Right lobe of liver (tissue), 6 donors: ENCODE measurements around the gene GP1BB. TPM values are rescaled to one million over a fixed set of nuclear protein-coding genes. Genes with fewer than 3 reads are reported as not detected.

Experiments
- ATAC-seq, 4 donors: fragments of 200-7000 bp; cut with Tn5 transposase; one replicate each; pipeline ENCODE4 v1.9.1; 2020; ENCODE audit warnings: mild to moderate bottlenecking in 4 of 4, moderate library complexity in 4 of 4
- DNase-seq, 3 donors: peaks; one replicate each; pipeline ENCODE4 v3.0.0-alpha.2; 2020
- H3K27ac ChIP-seq, 3 donors: fragments of 200-600 bp; one replicate each; pipeline ENCODE4 v1.8.0; 2022
- H3K27me3 ChIP-seq, 2 donors: fragments of 200-600 bp; one replicate each; pipeline ENCODE4 v1.8.0; 2022
- H3K36me3 ChIP-seq, 4 donors: fragments of 200-600 bp; sonication (generic) in 1 of 4; one replicate each; pipeline versions ENCODE4 v1.5.1 to v1.8.0; 2017 to 2022; ENCODE audit warnings: control low read depth in 1 of 4
- H3K4me1 ChIP-seq, 4 donors: fragments of 200-600 bp; sonication (generic) in 1 of 4; one replicate each; pipeline versions ENCODE4 v1.5.1 to v1.8.0; 2017 to 2022; ENCODE audit warnings: control low read depth in 1 of 4
- H3K4me3 ChIP-seq, 3 donors: fragments of 200-600 bp; one replicate each; pipeline ENCODE4 v1.8.0; 2022
- H3K9me3 ChIP-seq, 4 donors: fragments of 200-600 bp; sonication (generic) in 1 of 4; one replicate each; pipeline versions ENCODE4 v1.5.1 to v1.8.0; 2017 to 2022; ENCODE audit warnings: control low read depth in 1 of 4
- POLR2A ChIP-seq: fragments of 450-650 bp; IDR thresholded peaks from one replicate; pipeline ENCODE4 v1.6.1; 2017; ENCODE audit warnings: antibody characterized with exemption, mild to moderate bottlenecking
- WGBS: methylation state at CpG from one replicate; pipeline ENCODE4 v1.1.6; 2018; ENCODE audit warnings: low coverage, low lambda C conversion rate; ENCODE audit not compliant: insufficient coverage; ENCODE audit errors: missing lambda C conversion rate; 5-methylcytosine and 5-hydroxymethylcytosine counted together
- intact Hi-C, 2 donors: fragments of 100-400 bp; cut with DNase I; formaldehyde crosslinking; loops; one replicate each; pipeline versions ENCODE4 v1.11.2 to v1.14.1; 2022
- total RNA-seq, 6 experiments: library from RNA; depleted of rRNA in 2 of 6; stranded (reverse); fragments of >200 nt in 2 of 6; fragmentation: NEBNext Ultra II Directional in 3 of 6; extraction: Animal tissue kit (Norgen Biotek cat#: 25700) in 3 of 6; gene quantifications; one replicate each; pipeline versions ENCODE4 v1.1.0 to v1.2.4, GENCODE V29; 2016 to 2023
- TF ChIP-seq, protein P1 (sequence below), 4 donors: fragments of 200-600 bp in 3 of 4; fragments of 450-650 bp in 1 of 4; IDR thresholded peaks; one replicate each; pipeline versions ENCODE4 v1.5.1 to v1.8.0; 2016 to 2022; ENCODE audit warnings: antibody characterized with exemption in 4 of 4, mild to moderate bottlenecking in 2 of 4
- donor health status: DM: no; HTN: yes; CAD: no.
- donor health status: DM: no; HTN: no; CAD: no.
- donor health status: DM: no; HTN: no; CAD: no.
- donor health status: DM: no; HTN: yes; CAD: no.
- donor health status: DM: no; HTN: yes; CAD: no.

The GP1BB gene
- total RNA-seq, 6 experiments from 2014 or later, result 0.15 to 1.3 (median 0.62) TPM; not detected in 1

DNA sequence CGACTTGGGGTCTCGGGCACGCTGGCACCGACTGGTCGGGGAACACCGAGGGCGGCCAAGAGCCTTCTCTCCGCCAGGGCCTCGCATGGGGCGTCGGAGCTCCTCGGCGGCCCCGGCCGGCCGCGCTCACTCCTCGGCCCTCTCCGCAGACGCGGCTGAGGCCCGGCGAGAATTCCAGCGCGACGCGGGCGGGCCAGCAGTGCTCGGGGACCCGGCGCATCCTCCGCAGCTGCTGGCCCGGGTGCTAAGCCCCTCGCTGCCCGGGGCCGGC, 42.8 kb downstream of the GP1BB start:
- no peak for DNase-seq
- H3K4me3 ChIP-seq, result peak overlapping the region in 1 of 3 donors; percentile 38
- no peak overlapping the region for H3K27ac ChIP-seq

DNA sequence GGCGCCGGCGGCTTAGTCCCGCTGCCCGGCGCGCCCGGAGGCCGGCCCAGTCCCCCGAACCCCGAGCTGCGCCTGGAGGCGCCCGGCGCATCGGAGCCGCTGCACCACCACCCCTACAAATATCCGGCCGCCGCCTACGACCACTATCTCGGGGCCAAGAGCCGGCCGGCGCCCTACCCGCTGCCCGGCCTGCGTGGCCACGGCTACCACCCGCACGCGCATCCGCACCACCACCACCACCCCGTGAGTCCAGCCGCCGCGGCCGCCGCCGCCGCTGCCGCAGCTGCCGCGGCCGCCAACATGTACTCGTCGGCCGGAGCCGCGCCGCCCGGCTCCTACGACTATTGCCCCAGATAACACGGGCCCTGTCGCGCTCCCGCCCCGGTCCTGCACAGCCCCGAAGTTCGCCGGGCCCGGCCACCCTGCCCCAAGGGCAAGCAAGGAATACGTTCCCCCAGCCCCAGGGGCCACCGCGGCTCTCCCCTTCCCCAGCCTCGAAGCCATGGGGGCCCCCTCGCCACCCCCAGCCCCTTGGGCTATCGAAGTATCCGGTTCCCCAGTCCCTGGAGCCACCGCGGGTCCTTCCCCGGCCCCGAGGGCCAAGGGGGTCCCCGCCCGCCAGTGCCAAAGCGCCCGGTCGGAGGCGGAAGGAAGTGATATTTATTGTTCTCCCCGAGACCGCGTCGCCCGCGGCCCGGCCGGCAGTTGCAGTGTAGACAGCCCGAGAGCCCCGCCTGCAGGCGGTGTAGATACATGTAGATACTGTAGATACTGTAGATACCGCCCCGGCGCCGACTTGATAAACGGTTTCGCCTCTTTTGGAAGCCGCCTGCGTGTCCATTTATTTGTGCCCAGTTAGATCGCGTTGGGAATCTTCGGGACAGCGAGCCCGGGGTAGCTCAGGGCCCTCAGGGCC, 43.4 kb downstream of the GP1BB start:
- no peaks in the 10 kb centered on the region for H3K9me3 ChIP-seq
- H3K4me1 ChIP-seq, result peaks cover 0 to 15% (median 0%) of the 10 kb centered on the region in 4 donors
- whole genome bisulfite sequencing, result 0% methylated on average over 9 of the region's 103 CpGs
- TF ChIP-seq, protein P1, sequence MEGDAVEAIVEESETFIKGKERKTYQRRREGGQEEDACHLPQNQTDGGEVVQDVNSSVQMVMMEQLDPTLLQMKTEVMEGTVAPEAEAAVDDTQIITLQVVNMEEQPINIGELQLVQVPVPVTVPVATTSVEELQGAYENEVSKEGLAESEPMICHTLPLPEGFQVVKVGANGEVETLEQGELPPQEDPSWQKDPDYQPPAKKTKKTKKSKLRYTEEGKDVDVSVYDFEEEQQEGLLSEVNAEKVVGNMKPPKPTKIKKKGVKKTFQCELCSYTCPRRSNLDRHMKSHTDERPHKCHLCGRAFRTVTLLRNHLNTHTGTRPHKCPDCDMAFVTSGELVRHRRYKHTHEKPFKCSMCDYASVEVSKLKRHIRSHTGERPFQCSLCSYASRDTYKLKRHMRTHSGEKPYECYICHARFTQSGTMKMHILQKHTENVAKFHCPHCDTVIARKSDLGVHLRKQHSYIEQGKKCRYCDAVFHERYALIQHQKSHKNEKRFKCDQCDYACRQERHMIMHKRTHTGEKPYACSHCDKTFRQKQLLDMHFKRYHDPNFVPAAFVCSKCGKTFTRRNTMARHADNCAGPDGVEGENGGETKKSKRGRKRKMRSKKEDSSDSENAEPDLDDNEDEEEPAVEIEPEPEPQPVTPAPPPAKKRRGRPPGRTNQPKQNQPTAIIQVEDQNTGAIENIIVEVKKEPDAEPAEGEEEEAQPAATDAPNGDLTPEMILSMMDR (IDR thresholded peaks at IDR 0.05), result peak; percentile 26 to 47 (median 35)
- no peak for TF ChIP-seq POLR2A
- H3K27ac ChIP-seq, result no peak overlapping the region
- no peaks in the 10 kb centered on the region for H3K36me3 ChIP-seq
- H3K27me3 ChIP-seq, result peaks cover 0 to 12% of the 10 kb centered on the region in 2 donors
- peak; percentile 71 to 80 (median 73) for DNase-seq
- intact Hi-C loops, result no loop called here
- peak overlapping the region; percentile 23 to 38 (median 29) for H3K4me3 ChIP-seq
- peak; percentile 70 to 84 (median 79) for ATAC-seq

More for the DNA sequence above, 42.8 kb downstream of the GP1BB start:
- Histone ChIP-seq H3K36me3 (no peaks in the 10 kb centered on the region), H3K27me3 (peaks cover 0 to 12% of the 10 kb centered on the region in 2 donors), H3K4me1 (peaks cover 0 to 15% (median 0%) of the 10 kb centered on the region in 4 donors), H3K9me3 (no peaks in the 10 kb centered on the region)
- intact Hi-C loops, result no loop called here
- no peak for ATAC-seq
- WGBS, result no CpG with 5 or more reads among the region's 36 CpGs
- TF ChIP-seq POLR2A, result no peak
- TF ChIP-seq, protein P1 (IDR thresholded peaks at IDR 0.05), result no peak

DNA sequence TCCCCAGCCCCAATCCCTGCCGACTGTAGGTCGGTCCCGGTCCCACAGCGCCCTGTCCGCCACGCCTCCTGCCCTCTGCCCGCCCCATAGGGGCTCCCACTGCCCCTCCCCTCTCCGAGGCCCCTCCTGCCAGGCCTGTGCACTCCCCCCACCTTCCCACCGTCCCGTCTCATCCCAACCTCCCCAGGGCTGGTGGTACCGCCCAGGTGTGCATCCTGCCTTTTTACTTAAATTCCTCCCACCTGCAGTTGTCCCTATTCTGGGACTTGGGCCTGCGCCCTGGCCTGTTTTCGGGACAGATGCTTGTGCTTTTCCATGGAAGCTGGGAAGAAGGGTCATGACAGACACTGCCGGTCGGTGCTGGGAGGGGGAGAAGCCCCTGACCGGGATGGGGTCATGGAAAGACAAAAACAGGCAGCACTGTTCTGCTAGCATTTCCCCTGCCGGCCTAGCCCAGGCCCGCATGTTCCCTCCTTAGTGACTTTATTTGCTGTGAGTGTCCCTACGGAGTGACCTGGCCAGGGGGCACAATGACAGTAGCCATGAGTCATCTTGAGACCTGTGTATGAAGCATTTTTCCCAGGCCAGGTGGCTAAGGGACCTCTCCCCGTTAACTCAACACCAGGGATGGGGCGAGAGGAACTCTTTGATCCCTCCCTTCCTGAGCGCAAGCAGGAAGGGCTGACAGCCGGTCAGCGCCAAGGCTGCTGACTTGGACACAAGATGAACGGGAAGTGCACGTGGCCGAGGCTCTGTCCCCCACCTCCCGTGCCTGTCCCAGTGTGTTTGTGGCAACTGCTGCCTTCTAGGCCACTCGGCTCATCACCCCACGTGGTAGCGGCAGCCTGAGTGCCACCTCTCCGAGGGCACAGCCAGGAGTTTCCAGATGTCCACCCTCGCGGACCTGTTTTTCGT, 44.3 kb downstream of the GP1BB start:
- ATAC-seq, result peak; percentile 40 to 49 (median 46)
- DNase-seq, result peak in 2 of 3 donors; percentile 49 to 72
- Histone ChIP-seq H3K4me1 (peaks cover 0 to 15% (median 0%) of the 10 kb centered on the region in 4 donors), H3K4me3 (peak overlapping the region; percentile 23 to 38 (median 29)), H3K27me3 (peaks cover 0 to 12% of the 10 kb centered on the region in 2 donors), H3K27ac (no peak overlapping the region), H3K36me3 (no peaks in the 10 kb centered on the region), H3K9me3 (no peaks in the 10 kb centered on the region)
- intact Hi-C loops, result no loop called here
- WGBS, result 14% methylated on average over 19 of the region's 35 CpGs
- TF ChIP-seq, protein P1 (IDR thresholded peaks at IDR 0.05), result peak in 1 of 4 donors; percentile 1
- no peak for TF ChIP-seq POLR2A

DNA sequence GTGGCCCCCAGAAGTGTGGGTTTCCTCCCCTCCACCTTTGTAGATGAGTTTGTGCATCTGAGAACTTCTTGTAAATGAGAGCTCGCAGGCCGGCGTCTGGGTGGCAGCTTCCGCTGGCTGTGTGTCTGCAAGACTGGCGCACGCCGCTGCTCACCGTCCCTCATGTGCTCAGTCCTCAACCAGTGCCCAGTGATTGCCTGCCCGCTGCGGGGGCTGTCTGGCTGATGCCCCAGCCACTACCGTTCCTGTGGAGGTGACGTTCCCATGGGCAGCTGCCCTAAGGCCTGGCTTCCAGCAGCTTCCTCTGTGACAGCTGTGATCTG, 46.0 kb downstream of the GP1BB start:
- 95% methylated on average over 9 of the region's 12 CpGs for WGBS
- ATAC-seq (no peak), DNase-seq (peak in 2 of 3 donors; percentile 16 to 41)
- no peaks in the 10 kb centered on the region for H3K9me3 ChIP-seq
- peaks cover 0 to 15% (median 0%) of the 10 kb centered on the region in 4 donors for H3K4me1 ChIP-seq
- no peaks in the 10 kb centered on the region for H3K36me3 ChIP-seq
- peaks cover 0 to 12% of the 10 kb centered on the region in 2 donors for H3K27me3 ChIP-seq
- H3K27ac ChIP-seq, result no peak overlapping the region
- TF ChIP-seq, protein P1 (IDR thresholded peaks at IDR 0.05), result no peak
- TF ChIP-seq POLR2A, result no peak
- H3K4me3 ChIP-seq, result no peak overlapping the region
- intact Hi-C loops, result no loop called here
